K562 (cell line): ENCODE results near the gene C1QC. TPM values are rescaled to one million over a fixed set of nuclear protein-coding genes. Genes with fewer than 3 reads are reported as not detected.
A peak's percentile ranks its signal among the peaks of the same experiment; 100 is the strongest.

Source experiments
- ATAC-seq: fragments of 200-7000 bp; cut with Tn5 transposase; 3 replicates; pipeline ENCODE4 v1.9.1; 2020; ENCODE audit warnings: moderate library complexity
- BruUV-seq: library from RNA; stranded (reverse); fragments of 400-500 nt; replicated peaks from 2 replicates; lab custom pipeline; 2021; lab: Mats Ljungman, UMichigan
- CTCF ChIA-PET: fragments of 300-600 bp; formaldehyde crosslinking; extraction: SDS; loops from one replicate; lab custom pipeline; 2021; ENCODE audit warnings: low intra/inter-chr PET ratio; lab: Yijun Ruan, JAX
- POLR2A ChIA-PET: fragments of 300-600, 350-650 bp; sonication (Branson Sonifier 250); formaldehyde crosslinking; extraction: SDS; loops from one replicate; lab custom pipeline; 2021; ENCODE audit warnings: antibody characterized with exemption, inconsistent platforms; lab: Yijun Ruan, JAX
- DNase-seq, 4 experiments: peaks; one replicate each; pipeline versions ENCODE4 v3.0.0 to v3.0.0-alpha.2; 2011 to 2018; ENCODE audit warnings: low spot score in 3 of 4, mixed read lengths in 3 of 4; ENCODE audit errors: extremely low read depth in 1 of 4
- FAIRE-seq: peaks from 2 replicates; lab custom pipeline; 2011; peaks lifted over from hg19 to GRCh38; lab: Jason Lieb, UNC
- H2AFZ ChIP-seq: 2 replicates; pipeline ENCODE4 v1.6.0; 2011; ENCODE audit warnings: low read depth, low read length, control low read depth, inconsistent platforms
- H3K27ac ChIP-seq: fragments of 200-600 bp; 3 replicates; pipeline ENCODE4 v1.8.0; 2011; ENCODE audit warnings: low read depth, mild to moderate bottlenecking, control low read depth, inconsistent platforms, low read length, moderate library complexity, mixed read lengths; ENCODE audit errors: extremely low read depth
- H3K27me3 ChIP-seq, 2 experiments: fragments of 300-600 bp in 1 of 2; 2 replicates in 1 of 2; 3 replicates in 1 of 2; pipeline versions ENCODE4 v1.6.0 to v1.8.0; 2011; ENCODE audit warnings: inconsistent platforms in 2 of 2, low read length in 2 of 2, mild to moderate bottlenecking in 1 of 2, mixed read lengths in 1 of 2, moderate library complexity in 1 of 2; ENCODE audit not compliant: control insufficient read depth in 2 of 2, insufficient read depth in 2 of 2
- H3K36me3 ChIP-seq: fragments of 300-600 bp; 3 replicates; pipeline ENCODE4 v1.8.0; 2011; ENCODE audit warnings: mild to moderate bottlenecking, low read length, inconsistent platforms; ENCODE audit not compliant: control insufficient read depth, insufficient read depth
- H3K4me1 ChIP-seq, 2 experiments: fragments of 200-600 bp in 1 of 2; replicated peaks in 1 of 2; 2 replicates in 1 of 2; 3 replicates in 1 of 2; pipeline versions ENCODE4 v1.5.1 to v1.8.0; 2011; ENCODE audit warnings: inconsistent platforms in 2 of 2, low read length in 2 of 2, mild to moderate bottlenecking in 1 of 2, mixed read lengths in 1 of 2, moderate library complexity in 1 of 2; ENCODE audit not compliant: control insufficient read depth in 2 of 2, insufficient read depth in 2 of 2
- H3K4me2 ChIP-seq: 2 replicates; pipeline ENCODE4 v1.6.1; 2011; ENCODE audit warnings: low read length, control low read depth, inconsistent platforms, mixed read lengths; ENCODE audit not compliant: insufficient read depth
- H3K4me3 ChIP-seq: fragments of 200-600 bp; sonication (generic), shearing (Covaris generic); 2 replicates; pipeline ENCODE4 v1.5.1; 2016; ENCODE audit warnings: control low read depth, inconsistent platforms
- H3K79me2 ChIP-seq: fragments of 200-600 bp; 3 replicates; pipeline ENCODE4 v1.8.0; 2011; ENCODE audit warnings: low read length, inconsistent platforms; ENCODE audit not compliant: control insufficient read depth, insufficient read depth
- H3K9ac ChIP-seq, 2 experiments: 2 replicates each; pipeline versions ENCODE4 v1.6.0 to v1.6.1; 2011; ENCODE audit warnings: low read depth in 2 of 2, low read length in 2 of 2, control low read depth in 1 of 2, inconsistent platforms in 1 of 2, mild to moderate bottlenecking in 1 of 2, mixed read lengths in 1 of 2; ENCODE audit not compliant: insufficient read depth in 1 of 2
- H3K9me1 ChIP-seq: one replicate; pipeline ENCODE4 v1.6.0; 2011; ENCODE audit warnings: inconsistent platforms, mild to moderate bottlenecking, low read length, moderate library complexity; ENCODE audit not compliant: control insufficient read depth, insufficient read depth
- H3K9me3 ChIP-seq: replicated peaks from 2 replicates; pipeline ENCODE4 v1.5.1; 2011; ENCODE audit warnings: low read depth, low read length, inconsistent platforms; ENCODE audit not compliant: control insufficient read depth, insufficient read depth
- H4K20me1 ChIP-seq: replicated peaks from 2 replicates; pipeline ENCODE4 v1.6.1; 2011; ENCODE audit warnings: low read length, inconsistent platforms, mixed read lengths; ENCODE audit not compliant: control insufficient read depth, insufficient read depth
- BHLHE40 ChIP-seq: IDR thresholded peaks from 2 replicates; pipeline ENCODE4 v1.6.1; 2011; ENCODE audit warnings: low read length, improper control_type of control experiment
- CBX1 ChIP-seq: sonication (generic); IDR thresholded peaks from 2 replicates; pipeline ENCODE4 v1.6.1; 2016; ENCODE audit warnings: antibody characterized with exemption, low read depth, mild to moderate bottlenecking
- CBX3 ChIP-seq, 2 experiments: IDR thresholded peaks; 1 replicate in 1 of 2; 2 replicates in 1 of 2; pipeline ENCODE4 v1.6.1; 2012; ENCODE audit warnings: inconsistent platforms in 2 of 2, low read length in 2 of 2, borderline replicate concordance in 1 of 2, control low read depth in 1 of 2
- CTBP1 ChIP-seq: fragments of 450-650 bp; IDR thresholded peaks from 2 replicates; pipeline ENCODE4 v1.6.1; 2016; ENCODE audit warnings: borderline replicate concordance
- E2F4 ChIP-seq: sonication (generic); formaldehyde crosslinking; IDR thresholded peaks from 2 replicates; pipeline ENCODE4 v1.8.0; 2022; ENCODE audit warnings: mild to moderate bottlenecking, low read depth, missing genetic modification reagents
- FOXJ3 ChIP-seq: sonication (generic); formaldehyde crosslinking; IDR thresholded peaks from 2 replicates; pipeline ENCODE4 v1.4.0; 2020; ENCODE audit warnings: mild to moderate bottlenecking, missing genetic modification reagents
- GATA2 ChIP-seq: sonication (generic); formaldehyde crosslinking; IDR thresholded peaks from 2 replicates; pipeline ENCODE4 v1.4.0; 2020; ENCODE audit warnings: mild to moderate bottlenecking, missing genetic modification reagents
- HCFC1 ChIP-seq: IDR thresholded peaks from 2 replicates; pipeline ENCODE4 v1.6.1; 2012; ENCODE audit warnings: low read depth, low read length, improper control_type of control experiment
- HNRNPK ChIP-seq: fragments of 200-400 bp; formaldehyde crosslinking; IDR thresholded peaks from one replicate; pipeline ENCODE4 v1.6.1; 2018; ENCODE audit warnings: mild to moderate bottlenecking, low read depth, low read length; ENCODE audit not compliant: poor library complexity, severe bottlenecking
- KDM1A ChIP-seq, 2 experiments: fragments of 450-650 bp; IDR thresholded peaks; 2 replicates each; pipeline ENCODE4 v1.6.1; 2016; ENCODE audit warnings: mild to moderate bottlenecking in 2 of 2
- MAFK ChIP-seq: IDR thresholded peaks from 2 replicates; pipeline ENCODE4 v1.6.1; 2011; ENCODE audit warnings: low read length, improper control_type of control experiment
- POLR2H ChIP-seq: IDR thresholded peaks from 2 replicates; pipeline ENCODE4 v1.6.1; 2016; ENCODE audit warnings: missing genetic modification characterization, low read depth, mild to moderate bottlenecking, control low read depth, missing compliant biosample characterization, moderate library complexity
- RFX7 ChIP-seq: fragments of 250-450 bp; sonication (Bioruptor Pico); IDR thresholded peaks from 2 replicates; pipeline ENCODE4 v1.5.1; 2021; ENCODE audit warnings: mild to moderate bottlenecking
- SMARCA5 ChIP-seq: fragments of 450-650 bp; IDR thresholded peaks from 2 replicates; pipeline ENCODE4 v1.6.1; 2016
- TCF7L2 ChIP-seq: fragments of 150-350 bp; IDR thresholded peaks from 2 replicates; pipeline ENCODE4 v1.6.1; 2016; ENCODE audit warnings: low read depth, mild to moderate bottlenecking, low read length, moderate library complexity
- THAP12 ChIP-seq: fragments of 250-450 bp; sonication (Bioruptor Pico); IDR thresholded peaks from 2 replicates; pipeline ENCODE4 v1.9.0; 2021; ENCODE audit warnings: mild to moderate bottlenecking, inconsistent platforms
- YY1 ChIP-seq, 3 experiments: IDR thresholded peaks; 2 replicates each; pipeline ENCODE4 v1.6.1; 2011; ENCODE audit warnings: low read length in 2 of 3, mild to moderate bottlenecking in 2 of 3, moderate library complexity in 2 of 3, borderline replicate concordance in 1 of 3, control low read depth in 1 of 3, low read depth in 1 of 3; ENCODE audit not compliant: insufficient read depth in 3 of 3, insufficient replicate concordance in 2 of 3, control insufficient read depth in 1 of 3, insufficient read length in 1 of 3; ENCODE audit errors: extremely low read depth in 1 of 3
- ZKSCAN1 ChIP-seq: fragments of 150-350 bp; IDR thresholded peaks from 2 replicates; pipeline ENCODE4 v1.6.1; 2016; ENCODE audit warnings: low read depth, low read length
- ZNF436 ChIP-seq: fragments of 250-450, 450-650 bp; sonication (Bioruptor Pico); formaldehyde crosslinking; IDR thresholded peaks from 2 replicates; pipeline ENCODE4 v1.7.0; 2020; ENCODE audit warnings: mild to moderate bottlenecking
- WGBS: fragments of 100-300 bp; shearing (Covaris generic); methylation state at CpG from one replicate; pipeline ENCODE4 v1.1.6; 2016; ENCODE audit warnings: low coverage, mixed read lengths; ENCODE audit not compliant: insufficient coverage; ENCODE audit errors: missing lambda C conversion rate; 5-methylcytosine and 5-hydroxymethylcytosine counted together
- in situ Hi-C: fragments of 300-500 bp; cut with MboI; formaldehyde crosslinking; loops from 4 replicates; pipeline ENCODE4 v1.15.0; 2018; ENCODE audit warnings: inconsistent platforms, mixed read lengths
- intact Hi-C: fragments of 100-400 bp; cut with micrococcal nuclease; formaldehyde crosslinking; loops from 2 replicates; pipeline ENCODE4 v1.14.2; 2022
- polyA plus RNA-seq, 8 experiments: library from polyadenylated mRNA; depleted of rRNA in 4 of 8; stranded (reverse) in 5 of 8; unstranded in 3 of 8; fragments of >200 nt; fragmentation: Nextera tagmentation in 2 of 8; fragmentation: Illumina TruSeq in 1 of 8; extraction: Ambion mirVana in 2 of 8; extraction: Trizol in 1 of 8; gene quantifications; 2 replicates each; pipeline versions ENCODE4 v1.2.1 to v1.2.3, GENCODE V29; 2011 to 2014; ENCODE audit warnings: inconsistent platforms in 1 of 8, missing spikeins in 1 of 8
- total RNA-seq, 7 experiments: library from RNA; depleted of rRNA in 6 of 7; stranded (reverse); fragments of >200 nt in 6 of 7; fragmentation: Illumina TruSeq in 2 of 7; extraction: Trizol in 2 of 7; gene quantifications; 2 replicates each; pipeline versions ENCODE4 v1.2.1 to v1.2.3, GENCODE V29; 2011 to 2021; ENCODE audit warnings: low replicate concordance in 1 of 7
- TF ChIP-seq, protein P1 (sequence below): sonication (generic); formaldehyde crosslinking; IDR thresholded peaks from 2 replicates; pipeline ENCODE4 v1.8.0; 2022; ENCODE audit warnings: mild to moderate bottlenecking, missing genetic modification reagents

The C1QC gene
- total and polyA plus RNA-seq, 9 of the 15 experiments (the other 6 are each of a cell fraction or from before 2014, with no cell fraction given), result 0.69 TPM; not detected in 8

DNA sequence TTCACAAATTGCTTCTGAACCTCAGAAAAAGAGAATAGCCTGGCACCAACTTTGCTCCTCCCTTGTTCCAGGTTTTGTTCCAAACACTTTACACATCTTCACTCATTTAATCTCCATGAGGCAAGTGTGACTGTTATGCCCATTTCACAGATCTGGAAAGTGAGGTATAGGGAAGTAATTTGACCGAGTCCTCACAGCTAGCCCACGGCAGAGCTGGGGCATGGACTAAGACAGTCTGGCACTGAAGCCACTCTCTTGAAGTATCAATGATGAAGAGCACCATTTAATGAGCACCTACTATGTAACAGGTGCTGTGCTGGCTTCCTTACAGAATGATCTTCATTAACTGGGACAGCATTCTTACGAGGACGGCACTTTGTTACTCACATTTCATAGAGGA lies 28.6 kb downstream of the C1QC start:
- CTCF ChIA-PET, result no interaction called here
- H3K27ac ChIP-seq, result no peak overlapping the region
- H3K4me1 ChIP-seq, result peaks cover 0 to 4% of the 10 kb centered on the region in 2 experiments; a peak in 1 of 5 replicates
- no peak; the same call in 1 of the 2 replicates for TF ChIP-seq CBX1
- no peak for TF ChIP-seq HNRNPK
- TF ChIP-seq YY1 (IDR thresholded peaks at IDR 0.05; ENCODE audit: borderline replicate concordance in 1 of 3, control insufficient read depth in 1 of 3, extremely low read depth in 1 of 3, insufficient read depth in 3 of 3, insufficient read length in 1 of 3, insufficient replicate concordance in 2 of 3, low read depth in 1 of 3, low read length in 2 of 3), result no peak
- TF ChIP-seq POLR2H, result no peak
- no peak for TF ChIP-seq BHLHE40
- no peak for TF ChIP-seq ZNF436 (CRISPR knock-in tag)
- peak; percentile 46 to 59; a peak in 2 of 4 replicates for TF ChIP-seq KDM1A (IDR thresholded peaks at IDR 0.05)
- TF ChIP-seq MAFK, result no peak
- TF ChIP-seq SMARCA5, result peak; percentile 67; the same call in 1 of the 2 replicates
- TF ChIP-seq E2F4 (CRISPR knock-in tag), result no peak
- TF ChIP-seq ZKSCAN1, result peak; percentile 69; the same call in 1 of the 2 replicates
- no peak for TF ChIP-seq GATA2 (CRISPR knock-in tag)
- TF ChIP-seq, protein P1, sequence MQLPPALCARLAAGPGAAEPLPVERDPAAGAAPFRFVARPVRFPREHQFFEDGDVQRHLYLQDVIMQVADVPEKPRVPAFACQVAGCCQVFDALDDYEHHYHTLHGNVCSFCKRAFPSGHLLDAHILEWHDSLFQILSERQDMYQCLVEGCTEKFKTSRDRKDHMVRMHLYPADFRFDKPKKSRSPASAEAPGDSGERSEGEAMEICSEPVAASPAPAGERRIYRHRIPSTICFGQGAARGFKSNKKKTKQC, result no peak
- TF ChIP-seq THAP12 (CRISPR knock-in tag), result no peak
- TF ChIP-seq CBX3 (IDR thresholded peaks at IDR 0.05; ENCODE audit: borderline replicate concordance in 1 of 2, low read length in 2 of 2), result 0 out of 3 replicates have a peak, but pooled peaks of 1 of the 2 experiments have one; percentile 54
- no peak for TF ChIP-seq CTBP1
- TF ChIP-seq FOXJ3, result no peak
- no peak for TF ChIP-seq RFX7 (CRISPR knock-in tag)
- TF ChIP-seq HCFC1, result no peak
- no peak for TF ChIP-seq TCF7L2

More for the DNA sequence above, 28.6 kb downstream of the C1QC start:
- ATAC-seq, result no peak
- no peaks in the 10 kb centered on the region for H3K9me1 ChIP-seq
- POLR2A ChIA-PET, result interaction anchor here (1.1 to 1.5 kb wide), 2 partner anchors 19 to 46 kb away, joined by 3 read pairs; no protein-coding TSS in a partner anchor
- intact Hi-C loops (no loop called here), in situ Hi-C loops (no loop called here)
- H3K4me2 ChIP-seq, result no peak overlapping the region
- H3K36me3 ChIP-seq, result no peaks in the 10 kb centered on the region
- no peak overlapping the region for H3K4me3 ChIP-seq
- no peaks in the 10 kb centered on the region; the same call in none of the 2 replicates for H4K20me1 ChIP-seq
- WGBS, result 0% methylated on average over 4 of the region's 4 CpGs
- no peaks in the 10 kb centered on the region for H3K9me3 ChIP-seq
- H3K9ac ChIP-seq, result no peak overlapping the region
- peaks cover 8 to 49% of the 10 kb centered on the region in 2 experiments; a peak in 4 of 5 replicates for H3K27me3 ChIP-seq
- FAIRE-seq, result no peak
- no peak overlapping the region for H2AFZ ChIP-seq
- no peak for DNase-seq
- no TSS peak for BruUV-seq
- H3K79me2 ChIP-seq, result no peaks in the 10 kb centered on the region
